Right lobe of liver (tissue), 6 donors: ENCODE data around the gene NR5A1. TPM values are rescaled to one million over a fixed set of nuclear protein-coding genes. Genes with fewer than 3 reads are reported as not detected.

Source experiments
- ATAC-seq, 4 donors: fragments of 200-7000 bp; cut with Tn5 transposase; one replicate each; pipeline ENCODE4 v1.9.1; 2020; ENCODE audit warnings: mild to moderate bottlenecking in 4 of 4, moderate library complexity in 4 of 4
- DNase-seq, 3 donors: peaks; one replicate each; pipeline ENCODE4 v3.0.0-alpha.2; 2020
- H3K27ac ChIP-seq, 3 donors: fragments of 200-600 bp; one replicate each; pipeline ENCODE4 v1.8.0; 2022
- H3K27me3 ChIP-seq, 2 donors: fragments of 200-600 bp; one replicate each; pipeline ENCODE4 v1.8.0; 2022
- H3K36me3 ChIP-seq, 4 donors: fragments of 200-600 bp; sonication (generic) in 1 of 4; one replicate each; pipeline versions ENCODE4 v1.5.1 to v1.8.0; 2017 to 2022; ENCODE audit warnings: control low read depth in 1 of 4
- H3K4me1 ChIP-seq, 4 donors: fragments of 200-600 bp; sonication (generic) in 1 of 4; one replicate each; pipeline versions ENCODE4 v1.5.1 to v1.8.0; 2017 to 2022; ENCODE audit warnings: control low read depth in 1 of 4
- H3K4me3 ChIP-seq, 3 donors: fragments of 200-600 bp; one replicate each; pipeline ENCODE4 v1.8.0; 2022
- H3K9me3 ChIP-seq, 4 donors: fragments of 200-600 bp; sonication (generic) in 1 of 4; one replicate each; pipeline versions ENCODE4 v1.5.1 to v1.8.0; 2017 to 2022; ENCODE audit warnings: control low read depth in 1 of 4
- CTCF ChIP-seq, 4 donors: fragments of 200-600 bp in 3 of 4; fragments of 450-650 bp in 1 of 4; IDR thresholded peaks; one replicate each; pipeline versions ENCODE4 v1.5.1 to v1.8.0; 2016 to 2022; ENCODE audit warnings: antibody characterized with exemption in 4 of 4, mild to moderate bottlenecking in 2 of 4
- POLR2A ChIP-seq: fragments of 450-650 bp; IDR thresholded peaks from one replicate; pipeline ENCODE4 v1.6.1; 2017; ENCODE audit warnings: antibody characterized with exemption, mild to moderate bottlenecking
- WGBS: methylation state at CpG from one replicate; pipeline ENCODE4 v1.1.6; 2018; ENCODE audit warnings: low coverage, low lambda C conversion rate; ENCODE audit not compliant: insufficient coverage; ENCODE audit errors: missing lambda C conversion rate; 5-methylcytosine and 5-hydroxymethylcytosine counted together
- intact Hi-C, 2 donors: fragments of 100-400 bp; cut with DNase I; formaldehyde crosslinking; loops; one replicate each; pipeline versions ENCODE4 v1.11.2 to v1.14.1; 2022
- total RNA-seq, 6 experiments: library from RNA; depleted of rRNA in 2 of 6; stranded (reverse); fragments of >200 nt in 2 of 6; fragmentation: NEBNext Ultra II Directional in 3 of 6; extraction: Animal tissue kit (Norgen Biotek cat#: 25700) in 3 of 6; gene quantifications; one replicate each; pipeline versions ENCODE4 v1.1.0 to v1.2.4, GENCODE V29; 2016 to 2023
- donor health status: DM: no; HTN: yes; CAD: no.
- donor health status: DM: no; HTN: no; CAD: no.
- donor health status: DM: no; HTN: no; CAD: no.
- donor health status: DM: no; HTN: yes; CAD: no.
- donor health status: DM: no; HTN: yes; CAD: no.

The NR5A1 gene
- total RNA-seq, 6 experiments from 2014 or later = 0.26 TPM; not detected in 5

GRCh38 chr9:124491049-124491975 lies 15.9 kb downstream of the NR5A1 start:
- Histone ChIP-seq H3K27ac (no peak overlapping the region), H3K36me3 (no peaks in the 10 kb centered on the region), H3K4me3 (no peak overlapping the region), H3K27me3 (no peaks in the 10 kb centered on the region), H3K9me3 (no peaks in the 10 kb centered on the region), H3K4me1 (peaks cover 0 to 5% (median 0%) of the 10 kb centered on the region in 4 donors)
- 81% methylated on average over 7 of the region's 32 CpGs for WGBS
- DNase-seq (no peak), ATAC-seq (no peak)
- intact Hi-C loops = no loop called here
- no peak for TF ChIP-seq CTCF (IDR thresholded peaks at IDR 0.05)
- TF ChIP-seq POLR2A = no peak

GRCh38 chr9:124490004-124490403 lies 17.2 kb downstream of the NR5A1 start:
- no peak for ATAC-seq
- Histone ChIP-seq H3K27ac (no peak overlapping the region), H3K4me3 (no peak overlapping the region), H3K9me3 (no peaks in the 10 kb centered on the region), H3K36me3 (no peaks in the 10 kb centered on the region), H3K27me3 (no peaks in the 10 kb centered on the region), H3K4me1 (peaks cover 0 to 2% (median 0%) of the 10 kb centered on the region in 4 donors)
- TF ChIP-seq CTCF (IDR thresholded peaks at IDR 0.05) (no peak), POLR2A (no peak)
- intact Hi-C loops = no loop called here
- DNase-seq = no peak
- 50% methylated on average over 2 of the region's 2 CpGs for WGBS

GRCh38 chr9:124489222-124489621 lies 18.0 kb downstream of the NR5A1 start:
- H3K4me3 ChIP-seq = no peak overlapping the region
- WGBS = 62% methylated on average over 13 of the region's 13 CpGs
- no peak for DNase-seq
- TF ChIP-seq CTCF (IDR thresholded peaks at IDR 0.05) (no peak), POLR2A (no peak)
- H3K27ac ChIP-seq = no peak overlapping the region
- H3K27me3 ChIP-seq = no peaks in the 10 kb centered on the region
- H3K4me1 ChIP-seq = no peaks in the 10 kb centered on the region
- H3K36me3 ChIP-seq = no peaks in the 10 kb centered on the region
- H3K9me3 ChIP-seq = no peaks in the 10 kb centered on the region
- no peak for ATAC-seq
- intact Hi-C loops = no loop called here

- TF ChIP-seq POLR2A (no peak), CTCF (IDR thresholded peaks at IDR 0.05) (no peak)
- DNase-seq (no peak), ATAC-seq (no peak)
- Histone ChIP-seq H3K9me3 (no peaks in the 10 kb centered on the region), H3K36me3 (no peaks in the 10 kb centered on the region), H3K27ac (no peak overlapping the region), H3K4me3 (no peak overlapping the region), H3K4me1 (no peaks in the 10 kb centered on the region), H3K27me3 (no peaks in the 10 kb centered on the region)
- WGBS = 88% methylated on average over 6 of the region's 8 CpGs
- intact Hi-C loops = no loop called here
These were observed 18.5 kb downstream of the NR5A1 start for GRCh38 chr9:124488641-124489210.
